ENCODE results near the gene RHEX.
"Not testable (repeated sequence)": the region's sequence is repeated elsewhere in the genome, so short reads cannot be mapped to it uniquely, and the experiment has no call there.

Gene RHEX

DNA sequence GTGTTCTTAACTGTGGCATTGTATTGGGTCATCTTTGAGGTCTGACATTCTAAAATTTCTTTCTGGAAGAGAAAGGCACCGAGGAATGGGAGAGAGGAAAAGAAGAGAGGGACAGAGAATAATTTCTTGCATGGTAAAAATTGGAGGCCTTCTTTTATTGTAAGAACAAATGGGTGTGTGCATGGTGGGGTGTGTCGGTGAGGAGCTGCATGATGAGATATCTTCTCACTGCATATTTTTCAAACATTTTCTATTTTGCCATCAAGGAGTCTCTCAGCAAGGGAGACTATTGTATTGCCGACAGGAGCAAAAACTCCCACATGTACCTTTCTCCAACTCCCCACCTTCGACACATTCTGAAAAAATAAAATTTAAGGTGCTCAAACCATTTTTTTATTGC, 22.8 kb upstream of the RHEX start:
- DNase-seq (ENCODE audit: low read depth in 1 of 2, low spot score in 1 of 2) = no peak

DNA sequence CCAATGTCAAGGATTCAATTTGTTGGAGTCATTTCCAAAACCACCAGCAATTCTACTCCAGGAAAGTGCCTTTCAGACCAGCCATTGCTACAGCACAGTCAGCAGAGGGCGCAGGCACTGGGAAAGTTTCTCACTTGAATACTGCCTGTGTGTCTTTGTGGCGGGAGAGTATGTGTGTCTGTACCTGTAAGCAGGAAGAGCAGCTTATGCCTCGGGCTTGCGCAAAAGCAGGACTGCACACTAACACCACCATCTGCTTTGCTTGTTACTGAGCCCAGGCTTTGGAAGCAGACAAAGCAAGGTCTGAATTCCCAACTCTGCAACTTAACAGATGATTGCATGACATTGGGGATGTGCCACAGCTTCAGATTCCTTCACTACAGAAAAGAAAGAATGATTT, 22.3 kb upstream of the RHEX start:
- DNase-seq (ENCODE audit: low read depth in 1 of 2, low spot score in 1 of 2) = peak in 1 of 2 donors; percentile 63

DNA sequence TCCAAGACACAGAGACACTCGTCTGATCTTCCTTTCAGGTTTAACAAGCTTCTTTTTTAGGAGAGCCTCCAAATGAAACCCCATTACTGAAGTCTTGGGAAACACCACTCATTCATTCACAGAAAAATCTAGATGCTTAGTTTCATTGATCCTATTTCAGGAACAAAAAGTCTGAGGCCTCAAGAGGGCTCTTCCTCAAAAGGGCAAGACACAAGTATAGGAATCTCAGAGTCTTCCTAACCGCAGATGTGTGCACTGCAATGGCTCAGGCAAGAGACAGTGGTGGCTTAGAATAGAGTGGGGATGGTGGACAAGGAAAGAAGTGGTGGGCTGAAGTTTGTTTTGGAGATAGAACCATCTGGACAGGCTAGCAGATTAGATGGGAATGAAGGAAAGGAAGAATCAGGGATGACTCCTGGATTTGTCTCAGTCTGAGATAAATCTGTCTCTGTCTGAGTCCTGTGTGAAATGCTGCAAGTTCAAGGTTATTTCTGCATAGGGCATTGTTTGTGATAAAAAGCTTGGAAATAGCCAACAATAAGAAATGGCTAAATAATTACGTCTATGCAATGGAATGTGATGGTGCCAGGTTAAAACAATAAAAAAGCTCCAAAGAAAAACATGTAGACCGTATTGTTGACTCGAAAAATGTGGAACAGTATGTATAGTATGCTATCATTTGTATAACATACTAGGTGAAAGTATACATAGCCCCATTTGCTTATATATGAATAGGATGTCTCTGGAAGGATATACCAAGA, 20.4 kb upstream of the RHEX start:
- DNase-seq (ENCODE audit: low read depth in 1 of 2, low spot score in 1 of 2) = no peak

DNA sequence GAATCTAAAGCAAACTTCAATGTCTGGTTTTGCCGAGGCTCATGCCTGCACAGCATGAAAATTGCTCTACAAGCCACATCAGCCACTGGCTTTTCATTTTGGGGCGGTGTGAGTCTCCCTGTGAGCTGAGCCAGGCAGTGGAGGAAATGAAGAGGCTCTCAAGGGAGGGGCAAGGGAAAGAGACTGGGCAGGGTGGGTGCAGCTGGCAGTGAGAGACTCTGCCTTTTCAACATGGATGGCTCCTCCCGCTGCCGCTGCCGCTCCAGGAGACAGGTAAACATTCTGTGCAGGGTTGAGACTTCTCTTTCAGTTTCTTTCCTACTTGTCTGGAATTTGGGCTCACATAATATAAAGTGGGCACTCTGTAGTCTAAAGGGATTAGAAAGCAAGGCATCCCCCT, 17.9 kb upstream of the RHEX start:
- DNase-seq (ENCODE audit: low read depth in 1 of 2, low spot score in 1 of 2) = no peak

DNA sequence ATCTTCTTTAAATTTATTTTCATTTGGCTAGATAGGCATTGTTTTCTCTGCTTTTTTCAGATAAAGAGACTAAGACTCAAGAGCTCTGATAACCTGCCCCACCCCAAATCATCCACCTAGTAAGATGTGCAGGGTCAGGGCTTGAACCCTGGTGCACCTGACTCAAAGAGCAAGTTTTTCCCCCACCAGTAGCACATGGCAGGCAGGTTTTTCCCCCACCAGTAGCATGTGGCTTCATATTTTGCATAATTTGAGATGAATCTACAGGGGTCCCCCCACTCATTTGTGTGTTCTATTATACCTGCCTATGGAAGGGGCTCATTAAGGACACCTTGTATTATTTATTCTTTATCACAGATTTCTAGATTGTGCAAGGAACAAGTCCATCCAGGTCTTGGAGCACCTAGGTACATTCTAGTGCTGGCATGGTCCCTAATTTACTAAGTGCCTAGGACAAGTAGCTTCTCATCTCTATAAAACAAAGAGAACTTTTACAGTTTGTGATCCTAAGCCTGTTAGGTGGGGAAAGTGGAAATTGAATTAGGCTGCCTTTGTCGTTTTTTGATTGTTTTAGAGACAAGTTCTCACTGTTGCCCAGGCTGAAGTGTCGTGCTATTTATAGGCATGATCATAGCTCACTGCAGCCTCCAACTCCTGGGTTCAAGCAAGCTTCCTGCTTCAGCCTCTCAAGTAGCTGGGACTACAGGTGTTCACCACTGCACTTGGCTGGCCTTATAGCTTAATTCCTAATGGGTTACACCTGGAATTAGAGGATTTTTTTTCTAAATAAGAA, 16.1 kb upstream of the RHEX start:
- no peak for DNase-seq (ENCODE audit: low read depth in 1 of 2, low spot score in 1 of 2)

DNA sequence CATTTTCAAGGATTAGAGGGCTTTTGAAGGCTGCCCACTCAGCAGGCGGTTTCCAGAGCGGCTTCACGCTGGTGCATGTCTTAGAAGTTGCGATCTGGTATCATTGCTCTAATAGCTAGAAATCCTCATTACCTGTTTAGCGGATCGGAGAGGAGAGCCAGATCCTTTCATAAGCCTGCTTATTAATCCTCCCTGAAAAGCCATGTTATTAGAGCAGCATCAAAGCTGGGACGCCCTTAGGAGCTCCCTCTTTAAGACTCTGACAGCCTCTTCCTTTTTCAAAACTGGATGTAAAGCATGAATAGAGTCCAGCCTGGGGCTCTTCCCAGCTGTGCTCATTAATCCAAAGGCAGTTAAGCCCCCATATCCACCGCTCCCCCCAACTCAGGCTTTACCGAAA, 15.4 kb upstream of the RHEX start:
- no peak for DNase-seq (ENCODE audit: low read depth in 1 of 2, low spot score in 1 of 2)

DNA sequence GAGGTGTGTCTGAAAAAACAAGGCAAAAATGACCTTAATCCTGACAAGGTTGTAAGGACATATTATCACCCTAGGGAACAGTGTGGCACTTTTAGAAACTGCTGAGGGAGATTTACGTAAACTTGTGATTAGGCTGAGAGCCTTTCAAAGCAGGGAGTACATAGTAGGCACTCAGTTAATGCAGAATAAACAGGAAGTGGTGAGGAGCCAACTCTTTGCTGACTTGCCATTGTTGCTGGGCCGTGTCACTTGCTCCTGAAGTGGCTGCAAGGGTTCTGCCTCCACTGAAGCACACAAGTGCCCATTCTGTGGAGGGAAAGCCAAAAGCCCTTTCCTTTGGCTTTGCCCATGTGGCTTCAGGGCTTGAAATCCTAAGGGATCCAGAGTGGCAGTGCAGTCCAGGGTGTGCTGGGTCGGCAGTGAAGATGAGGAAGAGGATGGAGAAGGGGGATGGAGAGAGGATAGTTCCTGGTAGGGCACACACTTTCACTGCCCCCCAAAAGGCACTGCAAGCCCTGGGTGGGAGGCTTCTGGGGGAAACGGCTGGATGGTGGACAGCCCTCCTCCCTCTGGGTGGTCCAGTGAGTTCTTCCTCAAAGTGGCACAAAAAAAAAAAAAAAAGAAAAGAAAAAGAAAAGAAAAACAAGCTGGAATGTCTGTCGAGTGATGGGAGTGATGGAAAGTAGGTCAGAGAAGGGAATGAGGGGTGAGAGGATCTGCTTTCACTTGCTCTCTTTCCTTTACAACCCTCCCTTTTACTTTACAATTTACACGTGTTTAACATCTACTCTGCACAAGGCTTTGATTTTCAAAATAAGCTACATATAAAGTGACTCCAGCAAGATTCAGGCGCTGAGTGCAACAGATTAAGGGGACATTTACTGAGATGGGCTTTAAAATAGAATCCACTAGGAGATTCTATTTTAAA, 13.7 kb upstream of the RHEX start:
- DNase-seq (ENCODE audit: low read depth in 1 of 2, low spot score in 1 of 2) = no peak

DNA sequence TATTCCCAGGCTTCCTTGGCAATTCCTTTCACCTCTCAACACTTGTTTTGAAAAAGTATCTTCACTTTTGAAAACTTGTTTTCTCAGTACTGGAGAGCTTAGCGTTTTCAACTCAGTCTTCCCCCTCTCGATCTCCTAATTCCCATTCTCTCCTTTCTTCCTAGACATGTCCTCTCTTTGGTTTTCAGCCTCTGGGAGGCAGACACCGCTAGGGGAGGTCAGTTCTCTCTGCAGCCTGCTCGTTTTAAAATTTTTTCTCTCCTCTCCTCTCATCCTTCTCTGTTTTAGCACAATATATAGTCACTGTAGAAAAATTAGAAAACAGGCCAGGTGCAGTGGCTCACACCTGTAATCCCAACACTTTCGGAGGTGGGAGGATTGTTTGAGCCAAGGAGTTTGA, 12.6 kb upstream of the RHEX start:
- DNase-seq (ENCODE audit: low read depth in 1 of 2, low spot score in 1 of 2) = no peak

DNA sequence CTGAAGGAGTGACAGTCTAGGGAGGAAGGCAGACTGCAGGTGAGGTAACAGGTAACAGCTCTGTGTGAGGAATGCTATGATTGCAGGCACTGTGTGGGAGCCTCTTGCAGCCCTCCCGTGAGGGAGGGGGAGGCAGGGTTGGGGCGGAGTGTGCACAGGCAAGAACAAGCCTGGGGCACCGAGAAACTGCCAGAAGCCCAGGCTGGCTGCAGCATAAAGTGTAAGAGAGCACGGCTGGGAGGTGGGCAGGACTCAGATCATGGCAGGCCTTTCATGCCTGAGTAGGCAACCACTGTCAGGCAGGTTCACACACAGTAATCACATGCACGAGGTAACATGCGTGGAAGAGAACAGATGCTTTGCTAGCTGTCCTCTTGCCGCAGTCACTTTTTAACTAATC, 11.3 kb upstream of the RHEX start:
- no peak for DNase-seq (ENCODE audit: low read depth in 1 of 2, low spot score in 1 of 2)

DNA sequence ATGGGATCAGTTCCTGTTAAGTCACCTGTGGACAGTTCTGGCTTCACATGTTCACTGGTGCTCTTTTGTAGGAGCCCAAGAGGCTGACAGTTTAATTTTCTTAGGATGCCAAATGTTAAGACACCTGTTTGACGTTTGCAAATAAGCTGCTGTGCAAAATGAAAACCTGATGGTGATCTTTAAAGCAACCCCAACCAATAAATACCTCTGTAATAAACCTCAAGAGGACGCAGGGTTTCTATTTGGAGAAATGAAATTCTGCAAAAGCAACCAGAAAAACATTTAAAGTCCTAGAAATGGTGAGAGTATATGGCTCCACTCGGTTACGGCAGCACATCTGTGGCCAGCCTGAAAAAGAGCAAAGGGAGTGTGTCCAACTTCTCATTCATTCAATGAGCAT, 5.7 kb upstream of the RHEX start:
- DNase-seq (ENCODE audit: low read depth in 1 of 2, low spot score in 1 of 2) = no peak

DNA sequence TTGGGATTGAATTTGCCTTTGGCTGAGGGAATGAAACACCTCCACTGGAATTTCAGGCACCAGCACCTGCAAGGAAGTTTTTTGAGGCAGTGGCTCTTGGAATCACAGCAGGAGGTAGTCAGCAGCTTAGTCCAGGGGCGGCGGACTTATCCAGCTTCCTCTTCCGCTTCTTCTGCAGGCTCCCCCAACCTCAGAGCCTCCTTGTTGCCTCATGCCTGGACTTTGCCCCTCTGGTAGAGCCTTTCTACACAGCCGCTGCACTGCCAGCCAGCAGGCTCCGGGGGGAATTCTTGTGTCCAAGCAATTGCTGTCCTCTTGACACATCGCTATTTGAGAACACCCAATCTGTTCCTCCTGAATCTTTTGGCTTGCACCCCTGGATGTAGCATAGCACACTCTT, 4.4 kb upstream of the RHEX start:
- no peak for DNase-seq (ENCODE audit: low read depth in 1 of 2, low spot score in 1 of 2)

DNA sequence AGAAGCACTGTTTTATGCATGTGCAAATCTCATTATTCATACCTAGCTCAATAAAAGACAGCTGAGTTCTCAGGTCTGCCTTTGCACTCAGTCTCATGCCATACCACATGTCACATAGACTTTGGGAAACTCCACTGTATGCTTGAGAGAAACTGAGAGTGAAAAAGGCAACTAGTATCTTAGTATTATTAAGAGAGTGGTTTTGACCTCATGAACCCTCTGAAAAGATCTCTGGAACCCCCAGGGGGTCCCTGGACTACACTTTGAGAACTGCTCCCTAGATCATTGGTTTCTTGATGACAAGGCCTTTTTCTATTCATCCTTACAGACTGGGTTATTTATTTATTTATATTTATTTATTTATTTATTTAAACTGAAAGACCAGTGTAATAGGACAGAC, 3.7 kb upstream of the RHEX start:
- no peak for DNase-seq (ENCODE audit: low read depth in 1 of 2, low spot score in 1 of 2)

DNA sequence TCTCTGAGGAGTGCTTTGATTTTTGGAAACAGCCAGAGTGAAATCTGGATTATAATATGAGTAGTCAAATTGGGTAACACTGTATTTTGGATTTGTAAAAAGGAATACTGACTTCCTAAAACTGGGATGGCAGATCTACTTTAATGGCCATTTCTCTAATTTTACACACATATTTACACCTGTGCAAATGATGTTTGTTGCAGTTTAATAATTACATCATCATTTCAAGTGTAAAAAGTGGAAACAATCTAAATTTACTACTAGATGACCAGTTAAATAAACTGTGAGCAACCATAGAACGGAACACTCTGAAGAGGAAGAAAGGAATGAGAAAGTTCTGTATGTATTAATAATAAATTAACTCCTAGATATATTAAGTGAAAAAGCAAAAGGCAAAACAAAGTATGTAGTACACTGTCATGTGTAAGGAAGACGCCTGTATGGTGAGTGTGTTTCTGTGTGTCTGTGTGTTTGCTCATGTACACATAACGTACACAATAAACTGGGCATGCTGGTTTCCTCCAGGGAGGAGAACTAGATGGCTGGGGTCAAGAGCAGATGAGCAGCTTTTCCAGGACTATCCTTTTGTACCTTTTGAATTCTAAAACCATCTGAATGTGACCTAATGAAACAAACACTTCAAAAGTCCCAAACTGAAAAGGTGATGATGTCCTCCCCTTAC, 2.9 kb upstream of the RHEX start:
- DNase-seq (ENCODE audit: low read depth in 1 of 2, low spot score in 1 of 2) = no peak

DNA sequence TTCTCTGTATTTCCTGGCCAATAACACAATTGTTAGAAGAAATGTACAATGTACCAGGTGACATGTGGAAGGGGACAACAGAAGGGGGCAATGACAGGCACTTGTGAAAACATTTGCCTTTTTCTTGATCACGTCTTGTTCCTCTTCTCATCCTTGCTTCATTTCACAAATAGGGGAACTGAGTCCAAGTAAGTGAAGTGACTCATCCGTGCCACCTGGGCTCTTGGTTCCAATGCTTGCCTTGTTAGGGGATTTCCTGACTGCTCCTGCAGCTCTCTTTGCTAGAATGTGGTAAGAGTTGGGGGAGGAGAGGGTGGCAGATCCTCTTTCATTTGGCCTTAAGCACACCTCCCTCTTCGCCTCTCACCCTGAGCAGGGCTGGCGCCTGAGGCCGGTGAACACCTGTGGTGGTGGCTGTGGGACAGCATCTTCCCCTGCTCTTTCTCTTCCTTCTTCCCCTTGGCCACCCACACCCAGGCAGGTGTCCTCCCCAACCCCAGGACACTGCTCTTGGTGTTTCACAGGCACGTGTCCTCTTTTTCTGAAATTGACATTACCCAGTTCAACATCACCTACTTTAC, 2.2 kb upstream of the RHEX start:
- DNase-seq (ENCODE audit: low read depth in 1 of 2, low spot score in 1 of 2) = peak; percentile 13 to 54

DNA sequence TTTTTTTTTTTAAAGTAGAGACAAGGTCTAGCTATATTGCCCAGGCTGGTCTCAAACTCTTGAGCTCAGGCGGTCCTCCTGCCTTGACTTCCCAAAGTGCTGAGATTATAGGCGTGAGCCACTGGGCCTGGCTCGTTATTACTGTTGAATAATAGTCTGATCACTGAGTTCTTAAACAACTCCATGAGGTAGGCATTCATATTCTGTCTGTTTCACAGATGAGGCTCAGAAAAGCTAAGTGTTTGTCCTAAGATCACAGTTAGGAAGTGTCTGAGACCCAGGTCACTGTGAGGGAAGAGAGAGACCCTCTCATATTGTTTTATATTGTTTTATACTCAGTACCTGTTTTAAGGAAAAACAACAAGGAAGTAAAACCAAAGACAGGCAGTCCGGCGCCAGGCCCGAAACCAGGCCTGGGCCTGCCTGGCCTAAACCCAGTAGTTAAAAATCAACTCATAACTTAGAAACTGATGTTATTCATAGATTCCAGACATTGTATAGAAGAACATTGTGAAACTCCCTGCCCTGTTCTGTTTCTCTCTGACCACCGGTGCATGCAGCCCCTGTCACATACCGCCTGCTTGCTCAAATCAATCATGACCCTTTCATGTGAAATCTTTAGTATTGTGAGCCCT, 625 bp upstream of the RHEX start:
- not testable (repeated sequence) for DNase-seq (ENCODE audit: low read depth in 1 of 2, low spot score in 1 of 2)

DNA sequence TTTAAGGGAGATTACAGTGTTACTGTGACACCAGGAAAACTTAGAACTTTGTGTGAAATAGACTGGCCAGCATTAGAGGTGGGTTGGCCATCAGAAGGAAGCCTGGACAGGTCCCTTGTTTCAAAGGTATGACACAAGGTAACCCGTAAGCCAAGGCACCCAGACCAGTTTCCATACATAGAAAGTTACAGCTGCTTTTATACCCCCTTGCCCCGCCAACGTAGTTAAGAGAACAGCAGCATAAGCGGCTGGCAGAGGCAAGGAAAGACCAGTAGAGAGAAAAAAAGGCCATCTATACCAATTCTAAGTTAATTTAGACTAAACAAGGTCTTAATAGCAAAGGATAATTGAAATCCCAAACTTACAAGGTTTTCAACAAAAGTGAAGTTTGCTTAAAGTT, 643 bp downstream of the RHEX start:
- DNase-seq (ENCODE audit: low read depth in 1 of 2, low spot score in 1 of 2) = not testable (repeated sequence)

DNA sequence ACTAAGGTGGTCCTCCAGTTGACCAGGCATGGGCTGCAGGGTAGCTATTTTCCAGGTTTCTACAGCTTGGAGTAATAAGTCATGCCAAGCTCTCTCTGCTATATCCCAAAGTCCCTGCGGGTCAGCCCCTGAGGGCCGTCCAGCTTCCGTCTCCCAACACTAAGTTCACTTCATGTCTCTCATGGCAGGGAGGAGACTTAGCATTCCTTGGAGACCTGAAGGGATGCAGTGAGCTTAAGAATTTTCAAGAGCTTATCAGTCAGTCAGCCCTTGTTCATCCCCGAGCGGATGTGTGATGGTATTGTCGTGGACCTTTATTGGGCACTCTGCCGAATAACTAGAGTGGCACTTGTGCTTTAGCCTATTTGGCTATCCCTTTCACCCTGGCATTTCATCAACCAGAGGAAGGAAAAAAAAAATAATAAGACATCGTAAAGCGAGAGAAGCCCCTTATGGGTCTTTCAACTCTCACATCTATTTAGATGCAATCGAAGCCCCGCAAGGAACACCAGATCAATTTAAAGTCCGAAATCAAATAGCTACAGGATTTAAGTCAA, 2.2 kb downstream of the RHEX start:
- DNase-seq (ENCODE audit: low read depth in 1 of 2, low spot score in 1 of 2) = not testable (repeated sequence)

DNA sequence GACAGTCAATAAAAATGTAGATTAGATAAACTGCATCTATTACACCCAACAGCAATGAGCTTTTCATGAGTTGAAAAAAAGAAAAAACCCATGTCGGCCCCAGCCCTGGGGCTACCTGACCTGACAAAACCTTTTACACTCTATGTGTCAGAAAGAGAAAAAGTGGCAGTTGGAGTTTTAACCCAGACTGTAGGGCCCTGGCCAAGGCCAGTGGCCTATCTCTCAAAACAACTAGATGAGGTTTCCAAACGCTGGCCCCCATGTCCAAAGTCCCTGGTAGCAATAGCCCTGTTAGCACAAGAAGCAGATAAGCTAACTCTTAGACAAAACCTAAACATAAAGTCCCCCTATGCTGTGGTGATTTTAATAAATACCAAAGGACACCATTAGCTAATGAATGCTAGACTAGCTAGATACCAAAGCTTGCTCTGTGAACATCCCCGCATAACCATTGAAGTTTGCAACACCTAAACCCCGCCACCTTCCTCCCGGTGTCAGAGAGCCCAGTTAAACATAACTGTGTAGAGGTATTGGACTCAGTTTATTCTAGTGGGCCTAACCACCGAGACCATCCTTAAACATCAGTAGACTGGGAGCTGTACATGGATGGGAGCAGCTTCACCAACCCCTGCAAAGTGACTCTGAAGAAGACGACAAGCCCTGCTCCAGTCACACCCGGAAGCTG, 2.8 kb downstream of the RHEX start:
- DNase-seq (ENCODE audit: low read depth in 1 of 2, low spot score in 1 of 2) = not testable (repeated sequence)

DNA sequence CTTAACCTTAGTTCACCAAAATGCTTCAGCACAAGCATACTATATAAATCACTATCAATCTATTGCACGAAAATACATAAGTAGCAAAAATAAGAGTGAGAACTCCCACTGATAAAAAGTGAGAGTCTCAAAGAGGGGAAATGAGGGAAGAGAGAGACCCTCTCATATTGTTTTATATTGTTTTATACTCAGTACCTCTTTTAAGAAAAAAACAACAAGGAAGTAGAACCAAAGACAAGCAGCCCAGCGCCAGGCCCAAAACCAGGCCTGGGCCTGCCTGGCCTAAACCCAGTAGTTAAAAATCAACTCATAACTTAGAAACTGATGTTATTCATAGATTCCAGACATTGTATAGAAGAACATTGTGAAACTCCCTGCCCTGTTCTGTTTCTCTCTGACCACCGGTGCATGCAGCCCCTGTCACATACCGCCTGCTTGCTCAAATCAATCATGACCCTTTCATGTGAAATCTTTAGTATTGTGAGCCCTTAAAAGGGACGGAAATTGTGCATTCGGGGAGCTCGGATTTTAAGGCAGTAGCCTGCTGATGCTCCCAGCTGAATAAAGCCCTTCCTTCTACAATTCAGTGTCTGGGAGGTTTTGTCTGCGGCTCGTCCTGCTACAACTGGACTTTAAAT, 5.4 kb downstream of the RHEX start:
- not testable (repeated sequence) for DNase-seq (ENCODE audit: low read depth in 1 of 2, low spot score in 1 of 2)
